Measurements from ENCODE around the gene CNTRL.

DNA sequence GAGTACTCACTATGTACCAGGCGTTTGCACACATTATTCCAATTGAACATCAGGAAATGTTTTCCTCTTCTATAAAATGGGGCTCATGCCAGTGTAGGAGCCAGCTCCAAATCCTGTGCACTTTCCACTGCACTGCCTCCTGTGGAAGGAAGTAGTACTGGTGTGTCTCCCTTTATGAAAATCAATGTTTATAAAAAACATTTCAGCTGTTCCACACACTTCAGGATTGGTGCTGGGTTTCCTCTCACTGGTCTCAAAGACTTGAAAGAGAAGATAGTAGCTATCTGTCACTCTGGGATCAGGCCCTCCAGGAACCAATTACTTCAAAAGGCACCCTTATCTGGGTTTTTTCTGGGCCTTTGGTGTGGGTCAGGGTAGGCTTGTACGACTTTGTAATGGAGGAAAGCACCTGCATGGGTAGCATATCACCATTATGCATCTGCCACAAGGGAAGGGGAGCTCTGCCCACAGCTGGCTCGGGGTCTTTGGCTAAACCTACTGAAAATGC lies 94.4 kb downstream of the CNTRL start:
- TF ChIP-seq ZNF274 (IDR thresholded peaks at IDR 0.05; ENCODE audit: low read depth, low read length): no peak
- TF ChIP-seq YY1 (IDR thresholded peaks at IDR 0.05; ENCODE audit: insufficient read depth, insufficient read length): no peak
- TF ChIP-seq SUZ12 (IDR thresholded peaks at IDR 0.05; ENCODE audit: extremely low read depth, insufficient read depth, insufficient read length): no peak
